CD14-positive monocyte (primary cell): ENCODE results near the gene GPI. TPM values are rescaled to one million over a fixed set of nuclear protein-coding genes. Genes with fewer than 3 reads are reported as not detected.

Source experiments
- DNase-seq, 3 donors: peaks; one replicate each; pipeline ENCODE4 v3.0.0-alpha.2; 2011 to 2022
- H2AFZ ChIP-seq: 2 replicates; pipeline ENCODE4 v1.6.0; 2012; ENCODE audit warnings: mild to moderate bottlenecking, low read depth, low read length, inconsistent platforms; ENCODE audit not compliant: insufficient read depth, poor library complexity, severe bottlenecking
- H3K27ac ChIP-seq, 2 donors: 1 replicate in 1 of 2; 2 replicates in 1 of 2; pipeline ENCODE4 v1.5.1; 2012 to 2013; ENCODE audit warnings: low read length in 2 of 2, control low read depth in 1 of 2, inconsistent platforms in 1 of 2, low read depth in 1 of 2, mild to moderate bottlenecking in 1 of 2
- H3K27me3 ChIP-seq, 2 donors: one replicate each; pipeline versions ENCODE4 v1.6.0 to v1.6.1; 2011 to 2013; ENCODE audit warnings: low read length in 2 of 2; ENCODE audit not compliant: control insufficient read depth in 2 of 2, insufficient read depth in 2 of 2
- H3K36me3 ChIP-seq, 2 donors: replicated peaks in 1 of 2; 1 replicate in 1 of 2; 2 replicates in 1 of 2; pipeline versions ENCODE4 v1.5.1 to v1.6.1; 2012 to 2013; ENCODE audit warnings: low read length in 2 of 2, control low read depth in 1 of 2, inconsistent platforms in 1 of 2, mild to moderate bottlenecking in 1 of 2; ENCODE audit not compliant: insufficient read depth in 2 of 2, control insufficient read depth in 1 of 2
- H3K4me1 ChIP-seq, 2 donors: 1 replicate in 1 of 2; 2 replicates in 1 of 2; pipeline versions ENCODE4 v1.5.1 to v1.6.1; 2012 to 2013; ENCODE audit warnings: low read length in 2 of 2, control low read depth in 1 of 2, inconsistent platforms in 1 of 2, mild to moderate bottlenecking in 1 of 2, moderate library complexity in 1 of 2; ENCODE audit not compliant: insufficient read depth in 2 of 2, control insufficient read depth in 1 of 2
- H3K4me2 ChIP-seq: replicated peaks from 2 replicates; pipeline ENCODE3; 2012; ENCODE audit warnings: low read length, moderate library complexity, mild to moderate bottlenecking; ENCODE audit not compliant: poor library complexity, severe bottlenecking; ENCODE audit errors: extremely low read depth
- H3K4me3 ChIP-seq, 3 experiments: fragments of 200-600 bp in 1 of 3; sonication (generic) in 1 of 3; replicated peaks in 1 of 3; 1 replicate in 2 of 3; 2 replicates in 1 of 3; pipeline ENCODE4 v1.5.1; 2011 to 2013; ENCODE audit warnings: low read length in 3 of 3, mild to moderate bottlenecking in 3 of 3, control low read depth in 2 of 3, low read depth in 2 of 3, inconsistent platforms in 1 of 3, moderate library complexity in 1 of 3
- H3K79me2 ChIP-seq: 2 replicates; pipeline ENCODE4 v1.6.0; 2012; ENCODE audit warnings: mild to moderate bottlenecking, control low read depth, inconsistent platforms, low read length, moderate library complexity; ENCODE audit not compliant: insufficient read depth
- H3K9ac ChIP-seq: 2 replicates; pipeline ENCODE4 v1.6.0; 2017; ENCODE audit warnings: low read length, mild to moderate bottlenecking; ENCODE audit not compliant: insufficient read depth, poor library complexity, severe bottlenecking
- H3K9me3 ChIP-seq, 2 donors: replicated peaks in 1 of 2; 1 replicate in 1 of 2; 2 replicates in 1 of 2; pipeline versions ENCODE4 v1.5.1 to v1.6.1; 2012 to 2013; ENCODE audit warnings: low read length in 2 of 2, control low read depth in 1 of 2; ENCODE audit not compliant: control insufficient read depth in 1 of 2, insufficient read depth in 1 of 2
- H4K20me1 ChIP-seq: 2 replicates; pipeline ENCODE4 v1.6.0; 2012; ENCODE audit warnings: mild to moderate bottlenecking, low read length, control low read depth, moderate library complexity; ENCODE audit not compliant: insufficient read depth
- H3K27ac Mint-ChIP-seq, 7 donors: one replicate each; pipeline ENCODE4 v1.8.0; 2020; ENCODE audit warnings: mild to moderate bottlenecking in 7 of 7, mixed read lengths in 7 of 7, moderate library complexity in 6 of 7, inconsistent platforms in 2 of 7
- H3K27me3 Mint-ChIP-seq, 3 donors: one replicate each; pipeline ENCODE4 v1.8.0; 2021 to 2022; ENCODE audit warnings: low read depth in 3 of 3, mild to moderate bottlenecking in 3 of 3, mixed read lengths in 3 of 3, moderate library complexity in 3 of 3, inconsistent platforms in 1 of 3
- H3K36me3 Mint-ChIP-seq, 2 donors: one replicate each; pipeline ENCODE4 v1.8.0; 2020; ENCODE audit warnings: mixed read lengths in 2 of 2, inconsistent platforms in 1 of 2, mild to moderate bottlenecking in 1 of 2
- H3K4me1 Mint-ChIP-seq: one replicate; pipeline ENCODE4 v1.8.0; 2020; ENCODE audit warnings: mild to moderate bottlenecking, mixed read lengths
- H3K4me3 Mint-ChIP-seq, 2 donors: one replicate each; pipeline ENCODE4 v1.8.0; 2020; ENCODE audit warnings: mild to moderate bottlenecking in 2 of 2, mixed read lengths in 2 of 2, moderate library complexity in 1 of 2
- H3K9me3 Mint-ChIP-seq, 7 donors: one replicate each; pipeline ENCODE4 v1.8.0; 2020 to 2022; ENCODE audit warnings: mixed read lengths in 7 of 7, mild to moderate bottlenecking in 6 of 7, moderate library complexity in 6 of 7, inconsistent platforms in 2 of 7
- WGBS: methylation state at CpG from one replicate; pipeline ENCODE4 v1.1.5; 2013; ENCODE audit warnings: missing lambda C conversion rate; ENCODE audit not compliant: insufficient coverage; 5-methylcytosine and 5-hydroxymethylcytosine counted together
- intact Hi-C, 2 donors: fragments of 100-400 bp; cut with micrococcal nuclease; formaldehyde crosslinking; loops; one replicate each; pipeline versions ENCODE4 v1.15.0 to v1.15.1; 2023
- polyA plus RNA-seq, 3 donors: library from polyadenylated mRNA; depleted of rRNA in 1 of 3; unstranded in 2 of 3; stranded (reverse) in 1 of 3; fragments of 300-500 nt in 2 of 3; fragments of >200 nt in 1 of 3; fragmentation: Illumina TruSeq in 2 of 3; gene quantifications; 1 replicate in 2 of 3; 2 replicates in 1 of 3; pipeline ENCODE4 v1.2.3, GENCODE V29; 2012 to 2021
- TF ChIP-seq, protein P1 (sequence below): fragments of 200-600 bp; IDR thresholded peaks from one replicate; pipeline ENCODE4 v1.8.0; 2022; ENCODE audit warnings: antibody characterized with exemption, mild to moderate bottlenecking

The GPI gene
- polyA plus RNA-seq, 3 donors: 81.2 to 107 (median 95.3) TPM

- H3K36me3 ChIP-seq: peaks cover 86 to 99% of the 10 kb centered on the region in 2 donors
- H3K9me3 Mint-ChIP-seq: peaks cover 0 to 4% (median 0%) of the 10 kb centered on the region in 7 donors
- no peak overlapping the region for H3K9ac ChIP-seq
- TF ChIP-seq, protein P1, sequence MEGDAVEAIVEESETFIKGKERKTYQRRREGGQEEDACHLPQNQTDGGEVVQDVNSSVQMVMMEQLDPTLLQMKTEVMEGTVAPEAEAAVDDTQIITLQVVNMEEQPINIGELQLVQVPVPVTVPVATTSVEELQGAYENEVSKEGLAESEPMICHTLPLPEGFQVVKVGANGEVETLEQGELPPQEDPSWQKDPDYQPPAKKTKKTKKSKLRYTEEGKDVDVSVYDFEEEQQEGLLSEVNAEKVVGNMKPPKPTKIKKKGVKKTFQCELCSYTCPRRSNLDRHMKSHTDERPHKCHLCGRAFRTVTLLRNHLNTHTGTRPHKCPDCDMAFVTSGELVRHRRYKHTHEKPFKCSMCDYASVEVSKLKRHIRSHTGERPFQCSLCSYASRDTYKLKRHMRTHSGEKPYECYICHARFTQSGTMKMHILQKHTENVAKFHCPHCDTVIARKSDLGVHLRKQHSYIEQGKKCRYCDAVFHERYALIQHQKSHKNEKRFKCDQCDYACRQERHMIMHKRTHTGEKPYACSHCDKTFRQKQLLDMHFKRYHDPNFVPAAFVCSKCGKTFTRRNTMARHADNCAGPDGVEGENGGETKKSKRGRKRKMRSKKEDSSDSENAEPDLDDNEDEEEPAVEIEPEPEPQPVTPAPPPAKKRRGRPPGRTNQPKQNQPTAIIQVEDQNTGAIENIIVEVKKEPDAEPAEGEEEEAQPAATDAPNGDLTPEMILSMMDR: no peak
- no peak overlapping the region for H3K4me2 ChIP-seq
- no peak overlapping the region for H3K27ac ChIP-seq
- H3K27me3 ChIP-seq: no peaks in the 10 kb centered on the region
- H2AFZ ChIP-seq: no peak overlapping the region
- no peaks in the 10 kb centered on the region for H3K4me1 ChIP-seq
- peaks cover 9% of the 10 kb centered on the region for H3K79me2 ChIP-seq
- peaks cover 9 to 13% of the 10 kb centered on the region in 2 donors for H3K9me3 ChIP-seq
- H3K36me3 Mint-ChIP-seq: peaks cover 26 to 54% of the 10 kb centered on the region in 2 donors
- H3K27me3 Mint-ChIP-seq: no peaks in the 10 kb centered on the region
- intact Hi-C loops: no loop called here
- H3K4me3 ChIP-seq: no peak overlapping the region
- DNase-seq: no peak
- H3K4me3 Mint-ChIP-seq: no peak overlapping the region
- H4K20me1 ChIP-seq: no peaks in the 10 kb centered on the region
- no peaks in the 10 kb centered on the region for H3K4me1 Mint-ChIP-seq
- no peak overlapping the region for H3K27ac Mint-ChIP-seq
These were observed 26.8 kb downstream of the GPI start for GRCh38 chr19:34391813-34392212.

DNA sequence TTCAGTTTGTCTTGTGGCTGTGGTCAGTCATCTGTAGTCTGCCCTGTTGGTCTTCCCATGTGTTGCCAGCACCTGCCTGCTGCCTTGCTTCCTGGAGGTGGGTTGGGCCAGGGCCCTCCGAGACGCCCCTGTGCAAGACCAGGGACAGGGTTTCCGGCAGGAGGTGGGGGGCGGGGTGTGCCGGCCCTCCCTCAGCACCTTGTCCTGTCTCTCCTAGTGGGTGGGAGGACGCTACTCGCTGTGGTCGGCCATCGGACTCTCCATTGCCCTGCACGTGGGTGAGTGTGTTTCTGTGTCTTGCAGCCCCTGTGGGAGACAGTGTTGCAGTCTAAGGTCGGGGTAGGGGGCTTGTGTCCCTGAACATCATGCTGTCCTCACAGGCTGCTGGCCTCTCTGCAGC is 28.0 kb downstream of the GPI start:
- 94% methylated on average over 9 of the region's 11 CpGs for WGBS
- H3K27ac Mint-ChIP-seq: peak overlapping the region in 1 of 7 donors; percentile 7
- peaks cover 25 to 54% of the 10 kb centered on the region in 2 donors for H3K36me3 Mint-ChIP-seq
- Histone ChIP-seq H3K4me2 (no peak overlapping the region), H3K36me3 (peaks cover 82 to 99% of the 10 kb centered on the region in 2 donors), H3K27me3 (no peaks in the 10 kb centered on the region), H3K4me1 (no peaks in the 10 kb centered on the region), H3K27ac (no peak overlapping the region), H3K9me3 (peaks cover 9 to 13% of the 10 kb centered on the region in 2 donors), H3K9ac (no peak overlapping the region), H3K4me3 (no peak overlapping the region), H3K79me2 (peaks cover 9% of the 10 kb centered on the region), H2AFZ (no peak overlapping the region), H4K20me1 (no peaks in the 10 kb centered on the region)
- TF ChIP-seq, protein P1: no peak
- H3K4me3 Mint-ChIP-seq: no peak overlapping the region
- no peak for DNase-seq
- no peaks in the 10 kb centered on the region for H3K4me1 Mint-ChIP-seq
- H3K9me3 Mint-ChIP-seq: peaks cover 0 to 4% (median 0%) of the 10 kb centered on the region in 7 donors
- H3K27me3 Mint-ChIP-seq: no peaks in the 10 kb centered on the region
- intact Hi-C loops: no loop called here
